ENCODE measurements around the gene PRF1.
A peak's percentile ranks its signal among the peaks of the same experiment; 100 is the strongest.
"Not testable (repeated sequence)": the region's sequence is repeated elsewhere in the genome, so short reads cannot be mapped to it uniquely, and the experiment has no call there.

Gene PRF1

GRCh38 chr10:70602665-70603448, at the start of gene PRF1:
TSS of gene PRF1 (minus strand) at chr10:70602741. CDS start at chr10:70600902, 1,839 bp downstream.
- DNase-seq (ENCODE audit: low read depth in 2 of 3, low spot score in 1 of 3) = peak; percentile 48 to 56 (median 56)

GRCh38 chr10:70651661-70652060, 49.1 kb upstream of the PRF1 start:
- DNase-seq (ENCODE audit: low read depth in 2 of 3, low spot score in 1 of 3) = no peak

GRCh38 chr10:70650718-70651117, 48.2 kb upstream of the PRF1 start:
- no peak for DNase-seq (ENCODE audit: low read depth in 2 of 3, low spot score in 1 of 3)

GRCh38 chr10:70650104-70650503, 47.6 kb upstream of the PRF1 start:
- DNase-seq (ENCODE audit: low read depth in 2 of 3, low spot score in 1 of 3) = no peak

GRCh38 chr10:70649526-70649925, 47.0 kb upstream of the PRF1 start:
- DNase-seq (ENCODE audit: low read depth in 2 of 3, low spot score in 1 of 3) = no peak

GRCh38 chr10:70648427-70648826, 45.9 kb upstream of the PRF1 start:
- no peak for DNase-seq (ENCODE audit: low read depth in 2 of 3, low spot score in 1 of 3)

GRCh38 chr10:70647086-70647485, 44.5 kb upstream of the PRF1 start:
- no peak for DNase-seq (ENCODE audit: low read depth in 2 of 3, low spot score in 1 of 3)

GRCh38 chr10:70644959-70645358, 42.4 kb upstream of the PRF1 start:
- not testable (repeated sequence) for DNase-seq (ENCODE audit: low read depth in 2 of 3, low spot score in 1 of 3)

- DNase-seq (ENCODE audit: low read depth in 2 of 3, low spot score in 1 of 3) = not testable (repeated sequence)
Measured at GRCh38 chr10:70643272-70643671, 40.7 kb upstream of the PRF1 start.

- not testable (repeated sequence) for DNase-seq (ENCODE audit: low read depth in 2 of 3, low spot score in 1 of 3)
Measured at GRCh38 chr10:70639640-70640383, 37.3 kb upstream of the PRF1 start.

- not testable (repeated sequence) for DNase-seq (ENCODE audit: low read depth in 2 of 3, low spot score in 1 of 3)
Measured at GRCh38 chr10:70634515-70634914, 32.0 kb upstream of the PRF1 start.

GRCh38 chr10:70634011-70634410, 31.5 kb upstream of the PRF1 start:
- no peak for DNase-seq (ENCODE audit: low read depth in 2 of 3, low spot score in 1 of 3)

GRCh38 chr10:70631735-70632134, 29.2 kb upstream of the PRF1 start:
- DNase-seq (ENCODE audit: low read depth in 2 of 3, low spot score in 1 of 3) = not testable (repeated sequence)

- DNase-seq (ENCODE audit: low read depth in 2 of 3, low spot score in 1 of 3) = no peak
Measured at GRCh38 chr10:70629338-70629737, 26.8 kb upstream of the PRF1 start.

GRCh38 chr10:70626056-70626455, 23.5 kb upstream of the PRF1 start:
- DNase-seq (ENCODE audit: low read depth in 2 of 3, low spot score in 1 of 3) = no peak

- no peak for DNase-seq (ENCODE audit: low read depth in 2 of 3, low spot score in 1 of 3)
Measured at GRCh38 chr10:70622981-70623844, 20.7 kb upstream of the PRF1 start.

GRCh38 chr10:70622541-70622940, 20.0 kb upstream of the PRF1 start:
- DNase-seq (ENCODE audit: low read depth in 2 of 3, low spot score in 1 of 3) = no peak

- DNase-seq (ENCODE audit: low read depth in 2 of 3, low spot score in 1 of 3) = no peak
Measured at GRCh38 chr10:70621503-70622078, 19.1 kb upstream of the PRF1 start.

- DNase-seq (ENCODE audit: low read depth in 2 of 3, low spot score in 1 of 3) = no peak
Measured at GRCh38 chr10:70620020-70620289, 17.4 kb upstream of the PRF1 start.

GRCh38 chr10:70619271-70620019, 16.9 kb upstream of the PRF1 start:
- DNase-seq (ENCODE audit: low read depth in 2 of 3, low spot score in 1 of 3) = no peak

- DNase-seq (ENCODE audit: low read depth in 2 of 3, low spot score in 1 of 3) = no peak
Measured at GRCh38 chr10:70618663-70619062, 16.1 kb upstream of the PRF1 start.

All from stimulated activated CD4-positive, alpha-beta T cell treated with anti-CD3 and anti-CD28 coated beads, Interleukin-12 subunit alpha, Interleukin-12 subunit beta, amount 100 ng/mL, for 48 hours (primary cell).